T-helper 2 cell treated with Interferon-gamma antibody and Interleukin-4, amounts not matched to agents 100 ng/mL and 5 ng/mL, for 36 hours (primary cell): ENCODE measurements around the gene MYO1F. TPM values are rescaled to one million over a fixed set of nuclear protein-coding genes. Genes with fewer than 3 reads are reported as not detected.
"Not testable (repeated sequence)": the region's sequence is repeated elsewhere in the genome, so short reads cannot be mapped to it uniquely, and the experiment has no call there.

Source experiments
- intact Hi-C: fragments of 100-400 bp; cut with micrococcal nuclease; formaldehyde crosslinking; loops from one replicate; pipeline ENCODE4 v1.15.1; 2023
- total RNA-seq: library from RNA; stranded (reverse); gene quantifications from 2 replicates; pipeline ENCODE4 v1.2.3, GENCODE V29; 2022

Gene MYO1F
- total RNA-seq, 1 donor from 2014 or later, result 385 TPM

GRCh38 chr19:8567522-8568172 lies 9.6 kb downstream of the MYO1F start:
- intact Hi-C loops, result no loop called here

- intact Hi-C loops, result no loop called here
These were observed 10.4 kb downstream of the MYO1F start for GRCh38 chr19:8566855-8567254.

GRCh38 chr19:8564866-8565265 lies 12.4 kb downstream of the MYO1F start:
- intact Hi-C loops, result not testable (repeated sequence)

GRCh38 chr19:8561075-8561764 lies 16.0 kb downstream of the MYO1F start:
- intact Hi-C loops, result no loop called here

GRCh38 chr19:8558325-8558724 lies 18.9 kb downstream of the MYO1F start:
- intact Hi-C loops, result no loop called here

- intact Hi-C loops, result no loop called here
These were observed 19.5 kb downstream of the MYO1F start for GRCh38 chr19:8557642-8558238.

- intact Hi-C loops, result not testable (repeated sequence)
These were observed 23.5 kb downstream of the MYO1F start for GRCh38 chr19:8553729-8554128.

GRCh38 chr19:8552810-8553209 lies 24.4 kb downstream of the MYO1F start:
- intact Hi-C loops, result no loop called here

GRCh38 chr19:8550070-8550469 lies 27.2 kb downstream of the MYO1F start:
- intact Hi-C loops, result no loop called here

GRCh38 chr19:8545743-8546142 lies 31.5 kb downstream of the MYO1F start:
- intact Hi-C loops, result no loop called here

- intact Hi-C loops, result no loop called here
These were observed 33.1 kb downstream of the MYO1F start for GRCh38 chr19:8544168-8544567.

- intact Hi-C loops, result no loop called here
These were observed 37.6 kb downstream of the MYO1F start for GRCh38 chr19:8539621-8540149.

GRCh38 chr19:8537099-8537498 lies 40.1 kb downstream of the MYO1F start:
- intact Hi-C loops, result no loop called here

GRCh38 chr19:8536282-8536681 lies 41.0 kb downstream of the MYO1F start:
- intact Hi-C loops, result no loop called here

GRCh38 chr19:8532225-8532624 lies 45.0 kb downstream of the MYO1F start:
- intact Hi-C loops, result no loop called here

GRCh38 chr19:8531470-8531869 lies 45.8 kb downstream of the MYO1F start:
- intact Hi-C loops, result no loop called here

- intact Hi-C loops, result no loop called here
These were observed 47.1 kb downstream of the MYO1F start for GRCh38 chr19:8530061-8530679.

- intact Hi-C loops, result no loop called here
These were observed 47.8 kb downstream of the MYO1F start for GRCh38 chr19:8529369-8530006.

GRCh38 chr19:8528500-8528899 lies 48.7 kb downstream of the MYO1F start:
- intact Hi-C loops, result no loop called here

- intact Hi-C loops, result no loop called here
These were observed 50.7 kb downstream of the MYO1F start for GRCh38 chr19:8526345-8527091.

- intact Hi-C loops, result no loop called here
These were observed 51.9 kb downstream of the MYO1F start for GRCh38 chr19:8525401-8525684.
